SU-DHL-6 (cell line): ENCODE data around the gene C4B.
A peak's percentile ranks its signal among the peaks of the same experiment; 100 is the strongest.
"Not testable (repeated sequence)": the region's sequence is repeated elsewhere in the genome, so short reads cannot be mapped to it uniquely, and the experiment has no call there.

Experiments
- H2AFZ ChIP-seq: fragments of 200-600 bp; sonication (generic); 2 replicates; pipeline ENCODE4 v1.6.1; 2014; ENCODE audit warnings: low read depth, mild to moderate bottlenecking, moderate library complexity, mixed read lengths, antibody characterized with exemption, low read length; ENCODE audit not compliant: severe bottlenecking
- H3F3A ChIP-seq: fragments of 200-600 bp; shearing (Covaris generic); 2 replicates; pipeline ENCODE4 v1.6.0; 2016; ENCODE audit warnings: antibody characterized with exemption, mild to moderate bottlenecking; ENCODE audit not compliant: insufficient read depth
- H3K27ac ChIP-seq: fragments of 200-600 bp; sonication (generic); 2 replicates; pipeline ENCODE4 v1.5.1; 2016; ENCODE audit warnings: low read depth, mild to moderate bottlenecking, low read length, moderate library complexity, mixed read lengths
- H3K27me3 ChIP-seq: fragments of 200-600 bp; sonication (generic), shearing (Covaris generic); 2 replicates; pipeline ENCODE4 v1.6.0; 2014; ENCODE audit warnings: mild to moderate bottlenecking, low read length
- H3K36me3 ChIP-seq: fragments of 200-600 bp; sonication (generic); 2 replicates; pipeline ENCODE4 v1.6.1; 2014; ENCODE audit warnings: mild to moderate bottlenecking, low read length, mixed read lengths
- H3K4me2 ChIP-seq: fragments of 300-600, 200-600 bp; shearing (Covaris generic), sonication (generic); 2 replicates; pipeline ENCODE4 v1.6.0; 2014; ENCODE audit warnings: low read length, low read depth, mild to moderate bottlenecking; ENCODE audit not compliant: poor library complexity, severe bottlenecking
- H3K4me3 ChIP-seq: fragments of 200-600 bp; sonication (generic); 2 replicates; pipeline ENCODE4 v1.5.1; 2014; ENCODE audit warnings: antibody characterized with exemption, low read length, mild to moderate bottlenecking, mixed read lengths; ENCODE audit not compliant: insufficient read depth, poor library complexity, severe bottlenecking
- H3K79me2 ChIP-seq: fragments of 200-600 bp; sonication (generic); 2 replicates; pipeline ENCODE4 v1.6.1; 2014; ENCODE audit warnings: mild to moderate bottlenecking, low read length, moderate library complexity; ENCODE audit not compliant: insufficient read depth
- H3K9ac ChIP-seq: fragments of 200-600 bp; sonication (generic); 2 replicates; pipeline ENCODE4 v1.7.0; 2014; ENCODE audit warnings: mild to moderate bottlenecking, low read length
- H3K9me2 ChIP-seq: fragments of 200-600 bp; sonication (generic); replicated peaks from 2 replicates; pipeline ENCODE4 v1.6.1; 2014; ENCODE audit warnings: low read length; ENCODE audit not compliant: insufficient read depth
- H3K9me3 ChIP-seq: fragments of 200-600 bp; sonication (generic); 2 replicates; pipeline ENCODE4 v1.6.1; 2014; ENCODE audit warnings: low read length, mixed read lengths; ENCODE audit not compliant: insufficient read depth
- H4K20me1 ChIP-seq: fragments of 200-600 bp; sonication (generic); 2 replicates; pipeline ENCODE4 v1.6.1; 2014; ENCODE audit warnings: low read depth, mild to moderate bottlenecking, antibody characterized with exemption, low read length, moderate library complexity, mixed read lengths
- CTCF ChIP-seq: fragments of 200-600 bp; sonication (generic); IDR thresholded peaks from one replicate; pipeline ENCODE4 v1.5.1; 2017; ENCODE audit warnings: antibody characterized with exemption, mild to moderate bottlenecking, low read length, moderate library complexity; ENCODE audit not compliant: insufficient read depth, poor library complexity, severe bottlenecking
- EZH2phosphoT487 ChIP-seq: fragments of 200-600 bp; sonication (generic), shearing (Covaris generic); conservative IDR thresholded peaks from 2 replicates; pipeline ENCODE4 v1.6.1; 2018; ENCODE audit warnings: mild to moderate bottlenecking, antibody characterized with exemption, low read length, moderate library complexity, mixed read lengths

C4B gene

GRCh38 chr6:32047539-32047854 is 32.9 kb downstream of the C4B start:
- Histone ChIP-seq H2AFZ (no peak overlapping the region), H3K9me2 (no peaks in the 10 kb centered on the region), H3K27me3 (no peaks in the 10 kb centered on the region), H3K27ac (no peak overlapping the region), H3K36me3 (no peaks in the 10 kb centered on the region), H3K9me3 (no peaks in the 10 kb centered on the region), H3F3A (no peaks in the 10 kb centered on the region), H3K4me3 (no peak overlapping the region), H3K4me2 (no peak overlapping the region), H3K9ac (no peak overlapping the region), H4K20me1 (no peaks in the 10 kb centered on the region), H3K79me2 (no peaks in the 10 kb centered on the region)
- TF ChIP-seq EZH2phosphoT487, result no peak
- TF ChIP-seq CTCF, result no peak

GRCh38 chr6:32047855-32048766 is 33.5 kb downstream of the C4B start:
- Histone ChIP-seq H3K9ac (no peak overlapping the region), H3K27ac (no peak overlapping the region), H3K27me3 (no peaks in the 10 kb centered on the region), H3F3A (no peaks in the 10 kb centered on the region), H3K4me2 (no peak overlapping the region), H3K4me3 (no peak overlapping the region), H3K79me2 (no peaks in the 10 kb centered on the region), H2AFZ (no peak overlapping the region), H3K9me3 (no peaks in the 10 kb centered on the region), H4K20me1 (no peaks in the 10 kb centered on the region), H3K36me3 (no peaks in the 10 kb centered on the region), H3K9me2 (no peaks in the 10 kb centered on the region)
- TF ChIP-seq CTCF (peak; percentile 88), EZH2phosphoT487 (no peak)

- H4K20me1 ChIP-seq, H2AFZ ChIP-seq: not testable (repeated sequence)
Measured at GRCh38 chr6:32049149-32049548, 34.6 kb downstream of the C4B start.

GRCh38 chr6:32049736-32050135 is 35.1 kb downstream of the C4B start:
- not testable (repeated sequence) for H3K79me2 ChIP-seq, H3K27me3 ChIP-seq, H3K4me2 ChIP-seq, H3K9ac ChIP-seq, H3F3A ChIP-seq, H2AFZ ChIP-seq, H3K27ac ChIP-seq, H3K9me3 ChIP-seq, H3K9me2 ChIP-seq, H4K20me1 ChIP-seq, H3K36me3 ChIP-seq, H3K4me3 ChIP-seq

More at GRCh38 chr6:32049149-32049548, 34.6 kb downstream of the C4B start:
- H3K27ac ChIP-seq, H3K36me3 ChIP-seq, H3K79me2 ChIP-seq, H3K4me3 ChIP-seq, H3K9me2 ChIP-seq, H3K9me3 ChIP-seq, H3K9ac ChIP-seq, H3K27me3 ChIP-seq, H3F3A ChIP-seq, H3K4me2 ChIP-seq: not testable (repeated sequence)
